NCI-H1105 (cell line): Measurements from ENCODE around the gene SGTA.

ENCODE experiments used
- DNase-seq: peaks from one replicate; lab custom pipeline; 2025; lab: John Stamatoyannopoulos, UW

The SGTA gene

GRCh38 chr19:2771786-2772674 is 11.0 kb downstream of the SGTA start:
- no peak for DNase-seq

GRCh38 chr19:2770055-2771013 is 12.7 kb downstream of the SGTA start:
- no peak for DNase-seq

- no peak for DNase-seq
Observed at GRCh38 chr19:2769218-2769617, 13.9 kb downstream of the SGTA start.

- DNase-seq, result no peak
Observed at GRCh38 chr19:2768365-2769132, 14.5 kb downstream of the SGTA start.

- DNase-seq, result no peak
Observed at GRCh38 chr19:2767688-2768087, 15.4 kb downstream of the SGTA start.

GRCh38 chr19:2766594-2767372 is 16.3 kb downstream of the SGTA start:
- DNase-seq, result no peak

GRCh38 chr19:2765376-2765775 is 17.7 kb downstream of the SGTA start:
- no peak for DNase-seq

GRCh38 chr19:2764945-2765344 is 18.1 kb downstream of the SGTA start:
- no peak for DNase-seq

GRCh38 chr19:2763687-2764086 is 19.4 kb downstream of the SGTA start:
- no peak for DNase-seq

GRCh38 chr19:2762783-2763496 is 20.1 kb downstream of the SGTA start:
- no peak for DNase-seq

GRCh38 chr19:2761876-2762782 is 20.9 kb downstream of the SGTA start:
- DNase-seq, result no peak

- DNase-seq, result no peak
Observed at GRCh38 chr19:2761309-2761677, 21.8 kb downstream of the SGTA start.

- no peak for DNase-seq
Observed at GRCh38 chr19:2759965-2760364, 23.1 kb downstream of the SGTA start.

- DNase-seq, result no peak
Observed at GRCh38 chr19:2759362-2759761, 23.7 kb downstream of the SGTA start.

- DNase-seq, result no peak
Observed at GRCh38 chr19:2758601-2759313, 24.3 kb downstream of the SGTA start.

GRCh38 chr19:2756921-2757881 is 25.9 kb downstream of the SGTA start:
- no peak for DNase-seq

- DNase-seq, result no peak
Observed at GRCh38 chr19:2756477-2756876, 26.6 kb downstream of the SGTA start.

- DNase-seq, result no peak
Observed at GRCh38 chr19:2755811-2756210, 27.3 kb downstream of the SGTA start.
